GM18867 (cell line): ENCODE data around the gene PLCL1.
"Not testable (repeated sequence)": the region's sequence is repeated elsewhere in the genome, so short reads cannot be mapped to it uniquely, and the experiment has no call there.

ENCODE experiments used
- ATAC-seq: cut with Tn5 transposase; IDR thresholded peaks from one replicate; pipeline ENCODE4 v1.9.1; 2021; ENCODE audit warnings: mild to moderate bottlenecking, moderate library complexity; ENCODE audit not compliant: unreplicated experiment

Gene PLCL1

GRCh38 chr2:197992482-197993133 lies 188.2 kb downstream of the PLCL1 start:
- ATAC-seq, result peak; percentile 92

GRCh38 chr2:197993363-197993762 lies 189.0 kb downstream of the PLCL1 start:
- ATAC-seq, result peak; percentile 52

GRCh38 chr2:197993830-197994229 lies 189.4 kb downstream of the PLCL1 start:
- peak; percentile 16 for ATAC-seq

GRCh38 chr2:197994751-197995150 lies 190.4 kb downstream of the PLCL1 start:
- ATAC-seq, result no peak

- no peak for ATAC-seq
Measured at GRCh38 chr2:197996583-197996982, 192.2 kb downstream of the PLCL1 start.

- no peak for ATAC-seq
Measured at GRCh38 chr2:197997083-197997541, 192.7 kb downstream of the PLCL1 start.

- no peak for ATAC-seq
Measured at GRCh38 chr2:197998702-197999101, 194.3 kb downstream of the PLCL1 start.

GRCh38 chr2:198000417-198000816 lies 196.0 kb downstream of the PLCL1 start:
- ATAC-seq, result no peak

- ATAC-seq, result no peak
Measured at GRCh38 chr2:198004173-198004572, 199.8 kb downstream of the PLCL1 start.

GRCh38 chr2:198004921-198005829 lies 200.8 kb downstream of the PLCL1 start:
- peak; percentile 84 for ATAC-seq

GRCh38 chr2:198006733-198007132 lies 202.3 kb downstream of the PLCL1 start:
- ATAC-seq, result no peak

GRCh38 chr2:198008230-198008629 lies 203.8 kb downstream of the PLCL1 start:
- ATAC-seq, result no peak

- ATAC-seq, result no peak
Measured at GRCh38 chr2:198012025-198012424, 207.6 kb downstream of the PLCL1 start.

GRCh38 chr2:198016243-198016642 lies 211.8 kb downstream of the PLCL1 start:
- no peak for ATAC-seq

GRCh38 chr2:198017068-198017467 lies 212.7 kb downstream of the PLCL1 start:
- ATAC-seq, result no peak

GRCh38 chr2:198028955-198029354 lies 224.6 kb downstream of the PLCL1 start:
- ATAC-seq, result no peak

GRCh38 chr2:198029576-198029975 lies 225.2 kb downstream of the PLCL1 start:
- not testable (repeated sequence) for ATAC-seq

GRCh38 chr2:198033626-198034025 lies 229.2 kb downstream of the PLCL1 start:
- ATAC-seq, result no peak

GRCh38 chr2:198036029-198036879 lies 231.9 kb downstream of the PLCL1 start:
- ATAC-seq, result peak; percentile 78

GRCh38 chr2:198040835-198041234 lies 236.4 kb downstream of the PLCL1 start:
- no peak for ATAC-seq

GRCh38 chr2:198042189-198042588 lies 237.8 kb downstream of the PLCL1 start:
- peak; percentile 93 for ATAC-seq
